ENCODE measurements around the gene CACNA1H. TPM values are rescaled to one million over a fixed set of nuclear protein-coding genes. Genes with fewer than 3 reads are reported as not detected.

CACNA1H gene
- total and polyA plus RNA-seq, 2 experiments from 2014 or later, result 0.11 TPM; not detected in 1

DNA sequence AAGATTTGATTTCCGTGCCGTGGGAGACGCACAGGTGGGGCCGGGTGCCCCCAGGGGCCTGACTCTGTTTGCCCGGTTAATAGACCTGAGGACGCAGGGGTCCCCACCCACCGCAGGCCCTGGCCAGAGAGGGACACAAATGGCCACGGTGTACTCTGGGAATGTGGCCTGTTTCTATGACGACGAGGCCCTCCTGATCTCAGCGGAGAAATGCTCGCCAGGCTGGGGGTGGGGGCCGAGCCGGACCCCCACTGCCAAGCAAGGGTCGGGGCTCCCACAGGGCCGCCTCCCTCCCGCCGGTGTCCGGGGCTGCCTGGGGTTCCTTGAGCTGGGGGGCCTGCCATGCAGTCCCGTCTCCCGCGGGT, 32.3 kb upstream of the CACNA1H start:
- Histone ChIP-seq H3K4me2 (ENCODE audit: unreplicated experiment) (no peak overlapping the region), H3K27ac (no peak overlapping the region), H3K36me3 (ENCODE audit: low read depth) (no peaks in the 10 kb centered on the region), H3K9me3 (ENCODE audit: low read depth) (no peaks in the 10 kb centered on the region), H3F3A (ENCODE audit: insufficient read depth) (no peaks in the 10 kb centered on the region), H3K4me3 (no peak overlapping the region), H3K79me2 (ENCODE audit: insufficient read depth) (no peaks in the 10 kb centered on the region), H3K9ac (no peak overlapping the region), H3K4me1 (ENCODE audit: insufficient read depth) (no peaks in the 10 kb centered on the region), H2AFZ (no peak overlapping the region), H3K9me2 (ENCODE audit: insufficient read depth) (no peaks in the 10 kb centered on the region), H3K27me3 (replicated peaks; ENCODE audit: insufficient read depth) (peaks cover 16% of the 10 kb centered on the region; the same call in 1 of the 2 replicates), H4K20me1 (ENCODE audit: insufficient read depth) (no peaks in the 10 kb centered on the region)
- no peak for TF ChIP-seq EZH2 (IDR thresholded peaks at IDR 0.05; ENCODE audit: insufficient read depth, poor library complexity, severe bottlenecking)
- TF ChIP-seq EZH2phosphoT487 (IDR thresholded peaks at IDR 0.05; ENCODE audit: insufficient read depth, low read depth), result no peak
- WGBS, 2 experiments (ENCODE audit: low coverage in 1 of 2, low lambda C conversion rate in 2 of 2, missing lambda C conversion rate in 2 of 2), result 34 to 38% methylated on average over 17 to 20 of the region's 22 CpGs
- no peak for DNase-seq
- in situ Hi-C loops (cut with MboI), result no loop called here

GRCh38 chr16:1121009-1121408, 31.9 kb upstream of the CACNA1H start:
- Histone ChIP-seq H3K79me2 (ENCODE audit: insufficient read depth) (no peaks in the 10 kb centered on the region), H3K4me2 (ENCODE audit: unreplicated experiment) (no peak overlapping the region), H3K36me3 (ENCODE audit: low read depth) (no peaks in the 10 kb centered on the region), H3K9me3 (ENCODE audit: low read depth) (no peaks in the 10 kb centered on the region), H2AFZ (no peak overlapping the region), H3K9me2 (ENCODE audit: insufficient read depth) (no peaks in the 10 kb centered on the region), H3K27ac (no peak overlapping the region), H3K27me3 (replicated peaks; ENCODE audit: insufficient read depth) (peaks cover 16% of the 10 kb centered on the region; the same call in 1 of the 2 replicates), H3F3A (ENCODE audit: insufficient read depth) (no peaks in the 10 kb centered on the region), H4K20me1 (ENCODE audit: insufficient read depth) (no peaks in the 10 kb centered on the region), H3K4me3 (no peak overlapping the region), H3K9ac (no peak overlapping the region), H3K4me1 (ENCODE audit: insufficient read depth) (no peaks in the 10 kb centered on the region)
- in situ Hi-C loops (cut with MboI), result no loop called here
- TF ChIP-seq EZH2 (IDR thresholded peaks at IDR 0.05; ENCODE audit: insufficient read depth, poor library complexity, severe bottlenecking), result no peak
- TF ChIP-seq EZH2phosphoT487 (IDR thresholded peaks at IDR 0.05; ENCODE audit: insufficient read depth, low read depth), result no peak
- WGBS, 2 experiments (ENCODE audit: low coverage in 1 of 2, low lambda C conversion rate in 2 of 2, missing lambda C conversion rate in 2 of 2), result 30 to 44% methylated on average over 14 to 22 of the region's 23 CpGs
- no peak for DNase-seq

- Histone ChIP-seq H3K36me3 (ENCODE audit: low read depth) (no peaks in the 10 kb centered on the region), H2AFZ (no peak overlapping the region), H3K9me2 (ENCODE audit: insufficient read depth) (no peaks in the 10 kb centered on the region), H3K9ac (no peak overlapping the region), H3K4me3 (no peak overlapping the region), H3K27ac (no peak overlapping the region), H3K9me3 (ENCODE audit: low read depth) (no peaks in the 10 kb centered on the region), H3K79me2 (ENCODE audit: insufficient read depth) (no peaks in the 10 kb centered on the region), H3K4me2 (ENCODE audit: unreplicated experiment) (no peak overlapping the region), H4K20me1 (ENCODE audit: insufficient read depth) (no peaks in the 10 kb centered on the region), H3K27me3 (replicated peaks; ENCODE audit: insufficient read depth) (peaks cover 16% of the 10 kb centered on the region; the same call in 1 of the 2 replicates), H3K4me1 (ENCODE audit: insufficient read depth) (no peaks in the 10 kb centered on the region), H3F3A (ENCODE audit: insufficient read depth) (no peaks in the 10 kb centered on the region)
- TF ChIP-seq EZH2phosphoT487 (IDR thresholded peaks at IDR 0.05; ENCODE audit: insufficient read depth, low read depth) (no peak), EZH2 (IDR thresholded peaks at IDR 0.05; ENCODE audit: insufficient read depth, poor library complexity, severe bottlenecking) (no peak)
- DNase-seq, result peak; percentile 31
- WGBS, 2 experiments (ENCODE audit: low coverage in 1 of 2, low lambda C conversion rate in 2 of 2, missing lambda C conversion rate in 2 of 2), result 36 to 37% methylated on average over 30 of the region's 30 CpGs
- in situ Hi-C loops (cut with MboI), result no loop called here
Measured at GRCh38 chr16:1121601-1122397, 31.1 kb upstream of the CACNA1H start.

GRCh38 chr16:1122398-1122765, 30.5 kb upstream of the CACNA1H start:
- Histone ChIP-seq H3K4me3 (no peak overlapping the region), H3K9me2 (ENCODE audit: insufficient read depth) (no peaks in the 10 kb centered on the region), H4K20me1 (ENCODE audit: insufficient read depth) (no peaks in the 10 kb centered on the region), H3K79me2 (ENCODE audit: insufficient read depth) (no peaks in the 10 kb centered on the region), H3K36me3 (ENCODE audit: low read depth) (no peaks in the 10 kb centered on the region), H3K9me3 (ENCODE audit: low read depth) (no peaks in the 10 kb centered on the region), H3K27me3 (replicated peaks; ENCODE audit: insufficient read depth) (peaks cover 12% of the 10 kb centered on the region; the same call in 1 of the 2 replicates), H3K4me2 (ENCODE audit: unreplicated experiment) (no peak overlapping the region), H2AFZ (no peak overlapping the region), H3K9ac (no peak overlapping the region), H3K4me1 (ENCODE audit: insufficient read depth) (no peaks in the 10 kb centered on the region), H3K27ac (no peak overlapping the region), H3F3A (ENCODE audit: insufficient read depth) (no peaks in the 10 kb centered on the region)
- DNase-seq, result no peak
- 64 to 88% methylated on average over 3 to 14 of the region's 14 CpGs for WGBS, 2 experiments (ENCODE audit: low coverage in 1 of 2, low lambda C conversion rate in 2 of 2, missing lambda C conversion rate in 2 of 2)
- in situ Hi-C loops (cut with MboI), result no loop called here
- TF ChIP-seq EZH2phosphoT487 (IDR thresholded peaks at IDR 0.05; ENCODE audit: insufficient read depth, low read depth) (no peak), EZH2 (IDR thresholded peaks at IDR 0.05; ENCODE audit: insufficient read depth, poor library complexity, severe bottlenecking) (no peak)

Measured in GM23248 (cell line).